ENCODE results near the gene GMPR.

DNA sequence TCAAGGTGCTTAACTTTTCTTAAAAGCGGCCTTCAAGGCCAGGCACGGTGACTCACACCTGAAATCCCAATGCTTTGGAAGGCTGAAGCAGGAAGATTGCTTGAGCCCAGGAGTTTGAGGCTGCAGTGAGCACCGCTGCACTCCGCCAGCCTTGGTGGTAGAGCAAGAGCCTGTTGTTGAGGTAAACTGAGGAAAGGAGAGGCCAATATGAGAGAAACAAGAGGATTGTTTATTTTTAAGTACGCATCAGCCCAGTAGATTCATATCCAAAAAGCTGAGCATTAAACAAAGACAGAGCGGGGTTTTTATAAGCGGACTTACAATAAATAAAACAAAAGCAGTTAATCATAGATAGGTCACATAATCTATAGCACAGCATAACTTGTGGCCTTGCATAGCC lies 15.0 kb upstream of the GMPR start:
- TF ChIP-seq POLR2A (IDR thresholded peaks at IDR 0.05), result no peak
- TF ChIP-seq CTCF (IDR thresholded peaks at IDR 0.05), result no peak
- no peak for TF ChIP-seq POLR2AphosphoS5 (IDR thresholded peaks at IDR 0.05)
- no peak for TF ChIP-seq EP300 (IDR thresholded peaks at IDR 0.05)

All from upper lobe of left lung (tissue), 4 donors.